HUES64 (cell line): Measurements from ENCODE around the gene AKR7A2.

Experiments
- H3K27ac ChIP-seq: 2 replicates; pipeline ENCODE4 v1.7.0; 2013; ENCODE audit warnings: low read depth, low read length, inconsistent platforms
- H3K27me3 ChIP-seq: 2 replicates; pipeline ENCODE4 v1.6.1; 2013; ENCODE audit warnings: mild to moderate bottlenecking, low read length; ENCODE audit not compliant: insufficient read depth
- H3K36me3 ChIP-seq: 2 replicates; pipeline ENCODE4 v1.6.1; 2013; ENCODE audit warnings: mild to moderate bottlenecking, low read length; ENCODE audit not compliant: insufficient read depth
- H3K4me1 ChIP-seq: 2 replicates; pipeline ENCODE4 v1.6.1; 2013; ENCODE audit warnings: mild to moderate bottlenecking, low read length, moderate library complexity; ENCODE audit not compliant: insufficient read depth
- H3K4me3 ChIP-seq: 2 replicates; pipeline ENCODE4 v1.5.1; 2013; ENCODE audit warnings: mild to moderate bottlenecking, low read length, moderate library complexity
- H3K9ac ChIP-seq: 2 replicates; pipeline ENCODE4 v1.6.1; 2013; ENCODE audit warnings: mild to moderate bottlenecking, low read depth, low read length
- H3K9me3 ChIP-seq: 2 replicates; pipeline ENCODE4 v1.6.1; 2013; ENCODE audit warnings: low read depth, low read length; ENCODE audit not compliant: insufficient read depth
- WGBS: fragments of 150-250, 120-280 bp; methylation state at CpG from one replicate; pipeline ENCODE4 v1.1.7; 2013; ENCODE audit warnings: missing lambda C conversion rate; 5-methylcytosine and 5-hydroxymethylcytosine counted together

The AKR7A2 gene

GRCh38 chr1:19331262-19331878 lies 19.4 kb upstream of the AKR7A2 start:
- H3K27me3 ChIP-seq = no peaks in the 10 kb centered on the region
- no peak overlapping the region for H3K27ac ChIP-seq
- H3K4me1 ChIP-seq = no peaks in the 10 kb centered on the region
- no peaks in the 10 kb centered on the region for H3K9me3 ChIP-seq
- H3K9ac ChIP-seq = no peak overlapping the region
- no peak overlapping the region for H3K4me3 ChIP-seq
- 86% methylated on average over 13 of the region's 13 CpGs for WGBS
- peaks cover 5% of the 10 kb centered on the region for H3K36me3 ChIP-seq

GRCh38 chr1:19330449-19331135 lies 18.6 kb upstream of the AKR7A2 start:
- Histone ChIP-seq H3K4me3 (no peak overlapping the region), H3K9me3 (no peaks in the 10 kb centered on the region), H3K36me3 (peaks cover 10% of the 10 kb centered on the region), H3K9ac (no peak overlapping the region), H3K4me1 (no peaks in the 10 kb centered on the region), H3K27me3 (no peaks in the 10 kb centered on the region), H3K27ac (no peak overlapping the region)
- WGBS = 94% methylated on average over 14 of the region's 14 CpGs

- peaks cover 18% of the 10 kb centered on the region for H3K36me3 ChIP-seq
- H3K9me3 ChIP-seq = no peaks in the 10 kb centered on the region
These were observed 17.7 kb upstream of the AKR7A2 start for GRCh38 chr1:19329611-19330010.

GRCh38 chr1:19329188-19329587 lies 17.2 kb upstream of the AKR7A2 start:
- Histone ChIP-seq H3K27ac (no peak overlapping the region), H3K9ac (no peak overlapping the region)
- WGBS = 94% methylated on average over 13 of the region's 13 CpGs

More at GRCh38 chr1:19329611-19330010, 17.7 kb upstream of the AKR7A2 start:
- H3K4me1 ChIP-seq = no peaks in the 10 kb centered on the region
- H3K27ac ChIP-seq = no peak overlapping the region
- 88% methylated on average over 5 of the region's 5 CpGs for WGBS
- no peak overlapping the region for H3K9ac ChIP-seq
- no peaks in the 10 kb centered on the region for H3K27me3 ChIP-seq
- no peak overlapping the region for H3K4me3 ChIP-seq

GRCh38 chr1:19328486-19328885 lies 16.5 kb upstream of the AKR7A2 start:
- H3K36me3 ChIP-seq = peaks cover 24% of the 10 kb centered on the region
- no peaks in the 10 kb centered on the region for H3K4me1 ChIP-seq
- no peaks in the 10 kb centered on the region for H3K27me3 ChIP-seq
- WGBS = 94% methylated on average over 18 of the region's 18 CpGs
- H3K27ac ChIP-seq = no peak overlapping the region
- H3K9me3 ChIP-seq = no peaks in the 10 kb centered on the region
- H3K9ac ChIP-seq = no peak overlapping the region
- no peak overlapping the region for H3K4me3 ChIP-seq

More at GRCh38 chr1:19329188-19329587, 17.2 kb upstream of the AKR7A2 start:
- no peaks in the 10 kb centered on the region for H3K27me3 ChIP-seq
- peaks cover 22% of the 10 kb centered on the region for H3K36me3 ChIP-seq
- H3K9me3 ChIP-seq = no peaks in the 10 kb centered on the region
- no peak overlapping the region for H3K4me3 ChIP-seq
- no peaks in the 10 kb centered on the region for H3K4me1 ChIP-seq

GRCh38 chr1:19327736-19328135 lies 15.8 kb upstream of the AKR7A2 start:
- no peaks in the 10 kb centered on the region for H3K27me3 ChIP-seq
- H3K36me3 ChIP-seq = peaks cover 24% of the 10 kb centered on the region
- H3K9ac ChIP-seq = no peak overlapping the region
- 93% methylated on average over 9 of the region's 9 CpGs for WGBS
- no peak overlapping the region for H3K27ac ChIP-seq
- no peaks in the 10 kb centered on the region for H3K9me3 ChIP-seq
- H3K4me1 ChIP-seq = no peaks in the 10 kb centered on the region
- H3K4me3 ChIP-seq = no peak overlapping the region

GRCh38 chr1:19327301-19327700 lies 15.4 kb upstream of the AKR7A2 start:
- Histone ChIP-seq H3K4me1 (no peaks in the 10 kb centered on the region), H3K36me3 (peaks cover 24% of the 10 kb centered on the region)
- WGBS = 96% methylated on average over 16 of the region's 16 CpGs

GRCh38 chr1:19326748-19327065 lies 14.8 kb upstream of the AKR7A2 start:
- H3K27me3 ChIP-seq = no peaks in the 10 kb centered on the region
- H3K9me3 ChIP-seq = no peaks in the 10 kb centered on the region
- peaks cover 26% of the 10 kb centered on the region for H3K36me3 ChIP-seq
- WGBS = 88% methylated on average over 6 of the region's 6 CpGs
- H3K4me3 ChIP-seq = no peak overlapping the region
- H3K9ac ChIP-seq = no peak overlapping the region
- H3K4me1 ChIP-seq = no peaks in the 10 kb centered on the region
- H3K27ac ChIP-seq = no peak overlapping the region

More at GRCh38 chr1:19327301-19327700, 15.4 kb upstream of the AKR7A2 start:
- no peaks in the 10 kb centered on the region for H3K27me3 ChIP-seq
- no peak overlapping the region for H3K9ac ChIP-seq
- no peak overlapping the region for H3K27ac ChIP-seq
- H3K9me3 ChIP-seq = no peaks in the 10 kb centered on the region
- H3K4me3 ChIP-seq = no peak overlapping the region

- Histone ChIP-seq H3K9me3 (no peaks in the 10 kb centered on the region), H3K4me1 (no peaks in the 10 kb centered on the region), H3K27ac (no peak overlapping the region), H3K9ac (no peak overlapping the region), H3K27me3 (no peaks in the 10 kb centered on the region), H3K36me3 (peaks cover 28% of the 10 kb centered on the region), H3K4me3 (no peak overlapping the region)
- WGBS = 92% methylated on average over 32 of the region's 32 CpGs
These were observed 14.2 kb upstream of the AKR7A2 start for GRCh38 chr1:19325958-19326747.

- Histone ChIP-seq H3K4me3 (no peak overlapping the region), H3K36me3 (peaks cover 29% of the 10 kb centered on the region), H3K9ac (no peak overlapping the region), H3K27ac (no peak overlapping the region), H3K9me3 (no peaks in the 10 kb centered on the region), H3K27me3 (no peaks in the 10 kb centered on the region), H3K4me1 (no peaks in the 10 kb centered on the region)
- WGBS = 89% methylated on average over 19 of the region's 19 CpGs
These were observed 13.5 kb upstream of the AKR7A2 start for GRCh38 chr1:19325368-19325957.

GRCh38 chr1:19324665-19324990 lies 12.7 kb upstream of the AKR7A2 start:
- H3K36me3 ChIP-seq = peaks cover 29% of the 10 kb centered on the region
- 95% methylated on average over 9 of the region's 9 CpGs for WGBS

More at GRCh38 chr1:19324665-19324990, 12.7 kb upstream of the AKR7A2 start:
- H3K4me1 ChIP-seq = no peaks in the 10 kb centered on the region
- H3K9ac ChIP-seq = no peak overlapping the region
- no peaks in the 10 kb centered on the region for H3K27me3 ChIP-seq
- no peak overlapping the region for H3K4me3 ChIP-seq
- H3K9me3 ChIP-seq = no peaks in the 10 kb centered on the region
- H3K27ac ChIP-seq = no peak overlapping the region
